NT2/D1 (cell line): Measurements from ENCODE around the gene TRAF3IP1.

Experiments used
- SUZ12 ChIP-seq: IDR thresholded peaks from 2 replicates; pipeline ENCODE4 v1.6.1; 2011; ENCODE audit not compliant: insufficient read length, insufficient read depth; ENCODE audit errors: extremely low read depth
- ZNF274 ChIP-seq: IDR thresholded peaks from 2 replicates; pipeline ENCODE4 v1.6.1; 2011; ENCODE audit warnings: mild to moderate bottlenecking, low read depth, low read length

- TF ChIP-seq ZNF274 (no peak), SUZ12 (no peak)
Observed at GRCh38 chr2:238304116-238304515, 16.2 kb upstream of the TRAF3IP1 start.
